ENCODE data around the gene CCL28.
"Not testable (repeated sequence)": the region's sequence is repeated elsewhere in the genome, so short reads cannot be mapped to it uniquely, and the experiment has no call there.

The CCL28 gene

DNA sequence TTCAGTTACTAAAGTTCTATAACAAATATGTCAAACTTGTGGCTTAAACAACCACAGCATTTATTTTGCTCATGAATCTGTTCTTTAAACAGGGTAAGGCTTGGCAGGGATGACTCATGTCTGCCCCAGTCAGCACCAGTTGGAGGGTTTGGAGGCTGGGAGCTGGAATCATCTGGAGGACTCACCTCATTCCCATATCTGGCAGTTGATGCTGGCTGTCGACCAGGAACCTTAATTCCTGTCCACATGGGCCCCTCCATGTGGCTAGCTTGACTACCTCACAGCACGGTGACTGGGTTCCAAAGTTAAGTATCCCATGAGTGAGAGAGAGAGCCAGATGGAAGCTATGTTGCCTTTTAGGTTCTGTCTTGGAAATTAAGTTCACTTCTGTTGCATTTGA lies 13.8 kb upstream of the CCL28 start:
- no peaks in the 10 kb centered on the region for H3K9me2 ChIP-seq (replicated peaks; ENCODE audit: insufficient read depth, low read length)
- no peaks in the 10 kb centered on the region for H3K79me2 ChIP-seq (ENCODE audit: insufficient read depth, low read length)
- no peaks in the 10 kb centered on the region for H4K20me1 ChIP-seq (ENCODE audit: low read depth, low read length)
- no peak overlapping the region for H3K27ac ChIP-seq (ENCODE audit: low read depth, low read length)
- no peak for TF ChIP-seq EZH2phosphoT487 (conservative IDR thresholded peaks at IDR 0.05; ENCODE audit: low read length)
- TF ChIP-seq, protein P1, sequence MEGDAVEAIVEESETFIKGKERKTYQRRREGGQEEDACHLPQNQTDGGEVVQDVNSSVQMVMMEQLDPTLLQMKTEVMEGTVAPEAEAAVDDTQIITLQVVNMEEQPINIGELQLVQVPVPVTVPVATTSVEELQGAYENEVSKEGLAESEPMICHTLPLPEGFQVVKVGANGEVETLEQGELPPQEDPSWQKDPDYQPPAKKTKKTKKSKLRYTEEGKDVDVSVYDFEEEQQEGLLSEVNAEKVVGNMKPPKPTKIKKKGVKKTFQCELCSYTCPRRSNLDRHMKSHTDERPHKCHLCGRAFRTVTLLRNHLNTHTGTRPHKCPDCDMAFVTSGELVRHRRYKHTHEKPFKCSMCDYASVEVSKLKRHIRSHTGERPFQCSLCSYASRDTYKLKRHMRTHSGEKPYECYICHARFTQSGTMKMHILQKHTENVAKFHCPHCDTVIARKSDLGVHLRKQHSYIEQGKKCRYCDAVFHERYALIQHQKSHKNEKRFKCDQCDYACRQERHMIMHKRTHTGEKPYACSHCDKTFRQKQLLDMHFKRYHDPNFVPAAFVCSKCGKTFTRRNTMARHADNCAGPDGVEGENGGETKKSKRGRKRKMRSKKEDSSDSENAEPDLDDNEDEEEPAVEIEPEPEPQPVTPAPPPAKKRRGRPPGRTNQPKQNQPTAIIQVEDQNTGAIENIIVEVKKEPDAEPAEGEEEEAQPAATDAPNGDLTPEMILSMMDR (IDR thresholded peaks at IDR 0.05; ENCODE audit: insufficient read depth, low read length, poor library complexity, severe bottlenecking), result no peak
- H3K9me3 ChIP-seq (ENCODE audit: insufficient read depth, low read length), result no peaks in the 10 kb centered on the region
- no peaks in the 10 kb centered on the region for H3K27me3 ChIP-seq (ENCODE audit: low read length)
- H3F3A ChIP-seq (ENCODE audit: insufficient read depth), result no peaks in the 10 kb centered on the region
- H3K4me3 ChIP-seq (ENCODE audit: insufficient read depth, low read length, poor library complexity, severe bottlenecking), result no peak overlapping the region
- H3K36me3 ChIP-seq (ENCODE audit: low read length), result no peaks in the 10 kb centered on the region
- H2AFZ ChIP-seq (ENCODE audit: low read depth, low read length, severe bottlenecking), result no peak overlapping the region
- no peak overlapping the region for H3K9ac ChIP-seq (ENCODE audit: low read length)
- H3K4me2 ChIP-seq (ENCODE audit: low read depth, low read length, poor library complexity, severe bottlenecking), result no peak overlapping the region

DNA sequence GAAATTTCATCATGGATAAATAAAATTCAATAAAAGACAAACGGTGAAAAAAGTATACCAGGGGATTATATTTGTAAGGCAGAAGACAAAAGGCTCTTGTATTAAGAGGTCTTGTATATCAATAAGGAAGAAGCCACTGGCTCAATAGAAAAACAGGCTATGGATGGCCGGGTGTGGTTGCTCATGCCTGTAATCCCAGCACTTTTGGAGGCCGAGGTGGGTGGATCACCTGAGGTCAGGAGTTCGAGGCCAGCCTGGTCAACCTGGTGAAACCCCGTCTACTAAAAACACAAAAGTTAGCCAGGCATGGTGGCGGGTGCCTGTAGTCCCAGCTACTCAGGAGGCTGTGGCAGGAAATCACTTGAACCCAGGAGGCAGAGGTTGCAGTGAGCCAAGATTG lies 10.9 kb upstream of the CCL28 start:
- not testable (repeated sequence) for H2AFZ ChIP-seq (ENCODE audit: low read depth, low read length, severe bottlenecking); H3K9me2 ChIP-seq (replicated peaks; ENCODE audit: insufficient read depth, low read length); H3K27me3 ChIP-seq (ENCODE audit: low read length); H3K9ac ChIP-seq (ENCODE audit: low read length); H3K36me3 ChIP-seq (ENCODE audit: low read length); H3K9me3 ChIP-seq (ENCODE audit: insufficient read depth, low read length); H3F3A ChIP-seq (ENCODE audit: insufficient read depth); H3K27ac ChIP-seq (ENCODE audit: low read depth, low read length); H3K4me2 ChIP-seq (ENCODE audit: low read depth, low read length, poor library complexity, severe bottlenecking); H3K4me3 ChIP-seq (ENCODE audit: insufficient read depth, low read length, poor library complexity, severe bottlenecking); H3K79me2 ChIP-seq (ENCODE audit: insufficient read depth, low read length); H4K20me1 ChIP-seq (ENCODE audit: low read depth, low read length)

DNA sequence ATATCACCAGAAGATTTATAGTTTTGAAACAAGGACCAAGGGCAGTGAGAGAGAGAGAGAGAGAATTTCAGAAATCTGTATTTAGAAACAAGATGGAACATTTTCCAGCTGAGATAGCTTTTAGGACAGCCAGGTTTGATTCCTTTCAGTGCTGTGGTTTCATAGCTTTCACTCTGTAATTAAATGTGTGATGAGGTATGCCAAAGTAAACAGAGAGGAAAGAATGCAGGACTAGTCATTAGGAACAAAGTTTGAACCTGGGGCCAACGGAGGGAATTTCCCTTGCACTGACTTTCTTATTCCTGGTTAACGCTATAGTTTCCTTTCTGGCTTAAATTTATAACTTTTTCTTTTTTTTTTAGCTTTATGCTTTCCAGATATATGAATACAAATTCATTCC lies 10.0 kb upstream of the CCL28 start:
- Histone ChIP-seq H3K9ac (ENCODE audit: low read length) (no peak overlapping the region), H3K9me2 (replicated peaks; ENCODE audit: insufficient read depth, low read length) (no peaks in the 10 kb centered on the region), H3K27me3 (ENCODE audit: low read length) (no peaks in the 10 kb centered on the region), H3K79me2 (ENCODE audit: insufficient read depth, low read length) (no peaks in the 10 kb centered on the region), H3K36me3 (ENCODE audit: low read length) (no peaks in the 10 kb centered on the region), H4K20me1 (ENCODE audit: low read depth, low read length) (no peaks in the 10 kb centered on the region), H2AFZ (ENCODE audit: low read depth, low read length, severe bottlenecking) (no peak overlapping the region), H3K4me2 (ENCODE audit: low read depth, low read length, poor library complexity, severe bottlenecking) (no peak overlapping the region), H3K27ac (ENCODE audit: low read depth, low read length) (no peak overlapping the region), H3F3A (ENCODE audit: insufficient read depth) (no peaks in the 10 kb centered on the region), H3K9me3 (ENCODE audit: insufficient read depth, low read length) (no peaks in the 10 kb centered on the region), H3K4me3 (ENCODE audit: insufficient read depth, low read length, poor library complexity, severe bottlenecking) (no peak overlapping the region)
- no peak for TF ChIP-seq EZH2phosphoT487 (conservative IDR thresholded peaks at IDR 0.05; ENCODE audit: low read length)
- TF ChIP-seq, protein P1 (IDR thresholded peaks at IDR 0.05; ENCODE audit: insufficient read depth, low read length, poor library complexity, severe bottlenecking), result no peak

DNA sequence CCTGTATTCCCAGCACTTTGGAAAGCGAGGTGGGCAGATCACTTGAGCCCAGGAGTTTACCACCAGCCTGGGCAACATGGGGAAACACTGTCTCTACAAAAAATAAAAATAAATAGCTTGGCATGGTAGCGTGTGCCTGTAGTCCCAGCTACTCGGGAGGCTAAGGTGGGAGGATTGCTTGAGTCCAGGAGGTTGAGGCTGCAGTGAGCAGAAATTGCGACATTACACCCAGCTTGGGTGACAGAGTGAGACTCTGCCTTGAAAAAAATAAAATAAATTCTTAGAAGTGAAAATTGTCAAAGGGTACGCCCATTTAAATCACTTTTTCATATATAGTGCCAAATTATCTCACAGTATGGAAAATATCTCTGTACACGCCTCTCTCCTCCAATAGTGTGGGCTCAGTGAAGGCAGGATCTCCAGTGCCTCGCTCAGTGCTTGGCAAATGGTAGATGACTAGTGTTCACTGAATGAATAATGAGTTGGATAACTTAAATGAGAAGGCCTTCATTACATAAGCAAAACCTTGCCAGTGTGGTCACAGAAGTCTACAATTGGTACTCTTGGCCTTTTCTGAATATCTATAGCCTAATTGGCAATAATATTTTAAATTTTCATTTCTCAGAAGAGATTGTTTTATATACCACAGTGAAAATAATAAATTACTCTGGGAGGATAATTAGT lies 9.4 kb upstream of the CCL28 start:
- H3K27ac ChIP-seq (ENCODE audit: low read depth, low read length), result no peak overlapping the region
- no peak overlapping the region for H3K9ac ChIP-seq (ENCODE audit: low read length)
- no peak overlapping the region for H3K4me2 ChIP-seq (ENCODE audit: low read depth, low read length, poor library complexity, severe bottlenecking)
- H2AFZ ChIP-seq (ENCODE audit: low read depth, low read length, severe bottlenecking), result no peak overlapping the region
- no peaks in the 10 kb centered on the region for H3K9me2 ChIP-seq (replicated peaks; ENCODE audit: insufficient read depth, low read length)
- TF ChIP-seq EZH2phosphoT487 (conservative IDR thresholded peaks at IDR 0.05; ENCODE audit: low read length), result no peak
- TF ChIP-seq, protein P1 (IDR thresholded peaks at IDR 0.05; ENCODE audit: insufficient read depth, low read length, poor library complexity, severe bottlenecking), result no peak
- H3K79me2 ChIP-seq (ENCODE audit: insufficient read depth, low read length), result no peaks in the 10 kb centered on the region
- no peaks in the 10 kb centered on the region for H3K9me3 ChIP-seq (ENCODE audit: insufficient read depth, low read length)
- no peaks in the 10 kb centered on the region for H3K36me3 ChIP-seq (ENCODE audit: low read length)
- H3K27me3 ChIP-seq (ENCODE audit: low read length), result no peaks in the 10 kb centered on the region
- no peaks in the 10 kb centered on the region for H4K20me1 ChIP-seq (ENCODE audit: low read depth, low read length)
- H3F3A ChIP-seq (ENCODE audit: insufficient read depth), result no peaks in the 10 kb centered on the region
- no peak overlapping the region for H3K4me3 ChIP-seq (ENCODE audit: insufficient read depth, low read length, poor library complexity, severe bottlenecking)
